ENCODE data around the gene SEC14L2. TPM values are rescaled to one million over a fixed set of nuclear protein-coding genes. Genes with fewer than 3 reads are reported as not detected.

The SEC14L2 gene
- total and polyA plus RNA-seq, 8 donors, result 8.3 to 13.4 (median 10.0) TPM

DNA sequence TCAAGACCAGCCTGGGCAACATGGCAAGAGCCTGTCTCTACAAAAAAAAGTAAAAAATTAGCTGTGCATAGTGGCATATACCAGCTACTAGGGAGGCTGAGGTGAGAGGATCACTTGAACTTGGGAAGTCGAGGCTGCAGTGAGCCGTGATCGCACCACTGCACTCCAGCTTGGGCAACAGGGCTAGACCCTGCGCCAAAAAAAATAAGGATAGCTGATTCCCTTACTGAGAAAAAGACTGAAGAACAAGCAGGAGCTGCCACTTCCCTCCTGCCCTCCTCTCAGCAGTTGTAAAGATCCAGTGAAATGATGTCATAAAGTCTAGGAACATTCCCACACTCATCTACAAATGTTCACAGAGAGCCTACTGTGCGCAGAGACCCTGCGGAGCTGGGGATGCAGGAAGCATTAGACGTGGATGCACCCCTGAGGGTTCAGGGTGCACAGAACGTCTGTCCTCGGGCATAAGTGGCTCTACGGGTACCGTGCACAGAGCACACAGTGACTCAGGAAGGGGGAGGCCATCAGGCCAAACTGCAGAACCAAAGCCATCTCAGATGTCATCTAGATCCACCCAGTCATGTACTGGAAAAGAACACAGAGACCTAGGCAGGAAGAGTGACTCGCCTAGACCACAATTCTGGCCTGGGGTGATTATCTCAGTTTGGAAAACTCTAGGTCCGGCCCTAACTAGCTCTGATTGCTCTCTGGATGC, 11.7 kb downstream of the SEC14L2 start:
- Histone ChIP-seq H3K36me3 (peaks cover 0 to 11% of the 10 kb centered on the region in 2 donors), H3K27ac (no peak overlapping the region), H3K4me3 (no peak overlapping the region), H3K27me3 (no peaks in the 10 kb centered on the region), H3K9me3 (no peaks in the 10 kb centered on the region), H3K4me1 (no peaks in the 10 kb centered on the region)
- DNase-seq, result no peak
- ATAC-seq, result peak; percentile 47
- TF ChIP-seq, protein P1, sequence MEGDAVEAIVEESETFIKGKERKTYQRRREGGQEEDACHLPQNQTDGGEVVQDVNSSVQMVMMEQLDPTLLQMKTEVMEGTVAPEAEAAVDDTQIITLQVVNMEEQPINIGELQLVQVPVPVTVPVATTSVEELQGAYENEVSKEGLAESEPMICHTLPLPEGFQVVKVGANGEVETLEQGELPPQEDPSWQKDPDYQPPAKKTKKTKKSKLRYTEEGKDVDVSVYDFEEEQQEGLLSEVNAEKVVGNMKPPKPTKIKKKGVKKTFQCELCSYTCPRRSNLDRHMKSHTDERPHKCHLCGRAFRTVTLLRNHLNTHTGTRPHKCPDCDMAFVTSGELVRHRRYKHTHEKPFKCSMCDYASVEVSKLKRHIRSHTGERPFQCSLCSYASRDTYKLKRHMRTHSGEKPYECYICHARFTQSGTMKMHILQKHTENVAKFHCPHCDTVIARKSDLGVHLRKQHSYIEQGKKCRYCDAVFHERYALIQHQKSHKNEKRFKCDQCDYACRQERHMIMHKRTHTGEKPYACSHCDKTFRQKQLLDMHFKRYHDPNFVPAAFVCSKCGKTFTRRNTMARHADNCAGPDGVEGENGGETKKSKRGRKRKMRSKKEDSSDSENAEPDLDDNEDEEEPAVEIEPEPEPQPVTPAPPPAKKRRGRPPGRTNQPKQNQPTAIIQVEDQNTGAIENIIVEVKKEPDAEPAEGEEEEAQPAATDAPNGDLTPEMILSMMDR (IDR thresholded peaks at IDR 0.05), result no peak
- intact Hi-C loops (cut with DNase I), result no loop called here

DNA sequence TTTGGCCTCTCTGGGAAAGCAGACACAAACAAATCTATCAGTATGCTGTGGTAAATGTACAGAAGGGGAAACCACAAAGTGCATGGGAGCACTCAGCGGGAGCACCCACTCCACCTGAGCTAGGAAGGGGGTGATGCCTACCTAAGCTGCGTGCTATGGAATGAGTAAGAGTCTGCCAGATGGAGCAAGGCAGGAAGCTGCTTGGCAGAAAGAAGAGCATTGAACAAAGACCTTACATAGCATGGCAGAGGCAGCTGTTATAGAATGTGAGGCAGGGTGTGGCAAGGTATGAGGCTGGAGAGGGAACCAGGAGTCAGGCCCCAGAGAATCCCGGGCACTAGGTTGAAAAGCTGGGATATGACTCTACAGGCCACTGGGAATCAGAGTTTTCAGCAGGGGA, 15.0 kb downstream of the SEC14L2 start:
- intact Hi-C loops (cut with DNase I), result no loop called here

DNA sequence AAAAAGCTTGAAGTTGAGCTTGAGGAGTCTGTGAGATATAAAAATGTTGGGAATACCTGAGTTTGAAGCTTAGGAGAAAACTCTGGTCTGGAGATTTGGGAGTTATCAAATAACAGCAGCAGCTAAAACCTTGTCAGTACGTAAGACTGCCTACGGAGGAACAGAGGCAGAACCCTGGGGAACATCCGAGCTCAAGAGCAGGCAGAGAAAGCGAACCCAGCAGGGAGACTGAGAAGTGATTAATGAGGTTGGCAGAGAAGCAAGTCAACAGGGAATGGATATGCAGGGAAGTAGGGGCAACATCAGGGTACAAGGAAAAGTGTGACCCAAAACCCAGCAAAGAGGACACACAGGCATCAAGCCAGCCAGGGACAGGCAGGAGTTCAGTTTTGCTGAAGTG, 16.2 kb downstream of the SEC14L2 start:
- Histone ChIP-seq H3K4me3 (no peak overlapping the region), H3K9me3 (no peaks in the 10 kb centered on the region), H3K27me3 (no peaks in the 10 kb centered on the region), H3K27ac (no peak overlapping the region), H3K36me3 (peaks cover 0 to 40% of the 10 kb centered on the region in 2 donors), H3K4me1 (no peaks in the 10 kb centered on the region)
- intact Hi-C loops (cut with DNase I), result no loop called here
- ATAC-seq, result no peak
- no peak for DNase-seq
- TF ChIP-seq, protein P1 (IDR thresholded peaks at IDR 0.05), result no peak

More for the DNA sequence above, 15.0 kb downstream of the SEC14L2 start:
- TF ChIP-seq, protein P1 (IDR thresholded peaks at IDR 0.05), result no peak
- ATAC-seq, result no peak
- Histone ChIP-seq H3K36me3 (peaks cover 0 to 29% of the 10 kb centered on the region in 2 donors), H3K4me3 (no peak overlapping the region), H3K27me3 (no peaks in the 10 kb centered on the region), H3K27ac (no peak overlapping the region), H3K4me1 (no peaks in the 10 kb centered on the region), H3K9me3 (no peaks in the 10 kb centered on the region)
- no peak for DNase-seq

DNA sequence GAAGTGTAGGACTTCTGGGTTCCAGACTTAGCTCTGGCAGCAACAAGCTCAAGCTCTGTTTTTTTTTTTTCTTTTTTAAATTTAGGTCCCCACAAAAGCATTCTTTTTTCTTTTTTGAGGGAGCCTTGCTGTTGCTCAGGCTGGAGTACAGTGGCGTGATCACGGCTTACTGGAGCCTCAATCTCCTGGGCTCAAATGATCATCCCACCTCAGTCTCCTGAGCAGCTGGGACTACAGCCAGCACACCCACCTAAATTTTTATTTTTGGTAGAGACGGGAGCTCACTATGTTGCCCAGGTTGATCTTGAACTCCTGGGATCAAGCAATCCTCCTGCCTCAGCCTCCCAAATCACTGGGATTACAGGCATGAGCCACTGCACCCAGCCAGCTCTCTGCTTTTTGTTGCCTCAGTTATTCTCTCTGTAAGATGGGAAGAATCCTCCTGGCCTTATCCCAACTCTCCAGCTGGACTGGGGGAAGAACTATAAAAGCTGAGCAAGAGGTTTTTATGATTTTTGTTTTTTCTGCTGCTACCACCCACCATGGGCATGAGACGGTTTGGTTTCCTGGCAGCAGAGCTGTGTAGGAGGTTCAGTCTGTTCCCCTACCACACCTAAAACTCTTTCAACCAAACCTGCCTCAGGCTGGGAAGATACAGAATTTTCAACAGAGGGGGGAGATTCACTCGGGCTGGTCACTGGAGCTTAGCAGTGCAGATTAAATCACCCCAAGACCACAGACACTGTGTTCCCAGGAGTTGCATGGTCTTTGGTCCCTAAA, 17.1 kb downstream of the SEC14L2 start:
- no peaks in the 10 kb centered on the region for H3K27me3 ChIP-seq
- H3K36me3 ChIP-seq, result peaks cover 0 to 49% of the 10 kb centered on the region in 2 donors
- ATAC-seq (no peak), DNase-seq (no peak)
- H3K9me3 ChIP-seq, result no peaks in the 10 kb centered on the region
- H3K4me1 ChIP-seq, result no peaks in the 10 kb centered on the region
- TF ChIP-seq, protein P1 (IDR thresholded peaks at IDR 0.05), result no peak
- H3K4me3 ChIP-seq, result no peak overlapping the region
- no peak overlapping the region for H3K27ac ChIP-seq
- intact Hi-C loops (cut with DNase I), result no loop called here

DNA sequence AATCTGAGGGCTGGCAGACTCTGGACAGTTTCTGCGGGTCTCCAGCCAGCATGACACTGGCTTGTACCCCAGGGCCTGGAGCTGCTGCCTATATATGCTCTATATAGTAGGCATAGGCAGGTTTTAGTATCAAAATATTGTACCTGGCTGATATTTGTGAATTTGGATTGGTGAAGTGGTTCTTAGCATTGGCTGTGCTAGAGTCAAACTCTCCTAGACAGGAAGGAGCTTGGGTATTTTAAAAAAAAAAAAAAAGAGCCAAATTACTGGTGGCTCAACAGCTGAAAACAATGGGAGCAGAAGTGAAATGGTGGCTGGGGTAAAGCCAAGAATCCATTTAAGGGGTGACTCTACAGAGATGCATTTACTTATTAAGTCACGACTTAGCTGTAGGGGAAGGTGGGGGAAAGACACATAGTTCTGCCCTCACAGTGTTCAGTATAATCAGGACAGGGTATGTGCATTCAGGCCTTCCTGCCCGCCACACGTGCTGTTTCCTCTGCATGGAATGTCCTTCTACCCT, 17.8 kb downstream of the SEC14L2 start:
- TF ChIP-seq, protein P1 (IDR thresholded peaks at IDR 0.05), result no peak
- Histone ChIP-seq H3K4me1 (no peaks in the 10 kb centered on the region), H3K9me3 (no peaks in the 10 kb centered on the region), H3K27ac (no peak overlapping the region), H3K36me3 (peaks cover 0 to 54% of the 10 kb centered on the region in 2 donors), H3K4me3 (no peak overlapping the region), H3K27me3 (no peaks in the 10 kb centered on the region)
- DNase-seq (no peak), ATAC-seq (no peak)
- intact Hi-C loops (cut with DNase I), result no loop called here
